GM18873 (cell line): Measurements from ENCODE around the gene GXYLT2.
"Not testable (repeated sequence)": the region's sequence is repeated elsewhere in the genome, so short reads cannot be mapped to it uniquely, and the experiment has no call there.

Source experiments
- ATAC-seq: cut with Tn5 transposase; IDR thresholded peaks from one replicate; pipeline ENCODE4 v1.9.1; 2021; ENCODE audit warnings: mild to moderate bottlenecking, moderate library complexity, moderate number of reproducible peaks; ENCODE audit not compliant: unreplicated experiment, low FRiP score

The GXYLT2 gene

DNA sequence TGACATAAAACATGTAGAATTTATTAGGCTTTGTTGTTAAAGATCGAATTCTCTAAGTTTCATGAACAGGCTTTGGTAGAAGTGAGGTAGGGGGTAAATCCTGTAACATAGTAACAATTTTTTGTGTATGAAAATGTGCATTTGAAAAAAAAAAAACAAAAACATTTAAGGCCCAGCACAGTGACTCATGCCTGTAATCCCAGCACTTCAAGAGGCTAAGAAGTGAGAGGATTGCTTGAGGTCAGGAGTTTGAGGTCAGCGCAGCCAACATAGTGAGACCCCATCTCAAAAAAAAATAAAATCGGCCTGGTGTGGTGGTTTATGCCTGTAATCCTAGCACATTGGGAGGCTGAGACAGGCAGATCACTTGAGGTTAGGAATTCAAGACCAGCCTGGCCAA lies 81.9 kb downstream of the GXYLT2 start:
- no peak for ATAC-seq

DNA sequence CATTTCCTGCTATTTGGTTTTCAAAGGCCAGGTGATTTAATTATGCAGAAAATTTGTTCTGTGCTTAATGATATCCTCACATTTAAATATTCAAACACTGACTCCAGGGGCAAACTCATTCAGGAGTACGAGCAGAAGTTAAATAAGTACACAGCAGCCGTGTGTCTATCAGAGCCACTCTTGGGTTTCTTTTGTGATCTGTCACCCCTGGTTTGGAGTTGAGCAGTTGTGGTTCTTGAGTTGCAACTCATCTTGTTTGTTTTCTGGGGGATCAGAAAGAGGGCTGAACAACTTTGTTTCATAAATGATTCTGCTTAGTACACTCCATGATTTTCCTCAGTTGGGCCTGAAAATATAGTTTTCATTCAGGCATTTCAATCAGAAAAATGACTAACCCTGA lies 83.1 kb downstream of the GXYLT2 start:
- ATAC-seq, result no peak

DNA sequence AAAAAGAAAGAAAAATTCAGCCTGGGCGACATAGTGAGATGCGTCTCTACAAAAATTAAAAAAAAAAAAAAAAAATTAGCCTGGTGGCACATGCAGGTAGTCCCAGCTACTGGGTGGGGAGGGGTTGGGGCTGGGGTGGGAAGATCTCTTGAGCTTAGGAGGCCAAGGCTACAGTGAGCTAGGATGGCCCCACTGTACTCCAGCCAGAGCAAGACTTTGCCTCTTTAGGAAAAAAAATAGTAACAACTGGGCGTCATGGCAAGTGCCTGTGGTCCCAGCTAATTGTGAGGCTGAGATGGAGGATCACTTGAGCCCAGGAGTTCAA lies 84.8 kb downstream of the GXYLT2 start:
- ATAC-seq, result no peak

DNA sequence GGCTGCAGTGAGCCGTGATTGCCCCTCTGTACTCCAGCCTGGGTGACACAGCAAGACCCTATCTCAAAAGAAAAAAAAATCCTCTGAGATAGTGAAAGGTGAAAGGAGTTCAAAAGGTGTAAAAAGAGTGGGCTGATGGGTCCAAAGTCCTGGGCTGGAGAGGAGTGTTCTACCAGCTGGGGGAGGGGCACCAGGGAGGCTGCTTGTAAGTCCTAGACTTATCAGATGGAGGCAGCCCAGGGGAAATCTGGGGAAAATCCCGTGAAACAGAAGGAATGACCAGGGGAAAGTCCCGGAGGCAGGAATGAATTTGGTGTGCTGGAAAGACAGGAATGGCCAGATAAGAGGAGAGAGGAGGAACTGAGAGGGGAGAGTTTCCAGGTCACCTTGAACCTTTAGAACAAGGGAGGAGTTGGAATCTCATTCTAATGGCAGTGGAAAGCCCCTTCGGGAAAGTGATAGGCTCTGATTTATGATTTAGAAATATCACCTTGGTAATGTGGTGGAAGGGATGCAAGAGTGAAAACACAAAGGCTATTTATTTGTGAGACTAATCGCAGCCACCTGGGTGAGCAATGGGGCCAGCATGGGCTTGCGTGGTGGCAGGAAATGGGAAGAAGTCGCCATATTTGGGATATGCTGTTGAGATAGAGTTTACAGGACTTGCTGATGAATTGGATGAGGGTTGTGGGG lies 85.3 kb downstream of the GXYLT2 start:
- ATAC-seq, result no peak

DNA sequence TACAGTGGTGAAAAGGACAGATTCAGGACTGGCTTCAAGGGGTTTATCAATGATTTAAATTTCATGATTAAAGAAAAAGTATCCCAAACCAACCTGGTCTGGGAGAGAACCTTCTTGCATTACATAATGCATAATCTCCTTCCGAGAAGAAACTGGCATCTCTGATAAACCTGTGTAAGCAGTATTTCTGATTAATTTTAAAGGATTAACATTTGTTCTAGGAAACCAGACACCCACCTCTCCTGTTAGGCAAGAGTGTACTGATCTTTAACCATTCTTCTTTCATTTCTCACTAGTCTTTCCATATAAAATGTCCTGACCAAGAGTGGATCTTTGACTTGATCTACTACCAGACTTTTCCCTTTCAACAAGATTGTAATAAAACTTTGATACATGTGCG lies 85.9 kb downstream of the GXYLT2 start:
- no peak for ATAC-seq

DNA sequence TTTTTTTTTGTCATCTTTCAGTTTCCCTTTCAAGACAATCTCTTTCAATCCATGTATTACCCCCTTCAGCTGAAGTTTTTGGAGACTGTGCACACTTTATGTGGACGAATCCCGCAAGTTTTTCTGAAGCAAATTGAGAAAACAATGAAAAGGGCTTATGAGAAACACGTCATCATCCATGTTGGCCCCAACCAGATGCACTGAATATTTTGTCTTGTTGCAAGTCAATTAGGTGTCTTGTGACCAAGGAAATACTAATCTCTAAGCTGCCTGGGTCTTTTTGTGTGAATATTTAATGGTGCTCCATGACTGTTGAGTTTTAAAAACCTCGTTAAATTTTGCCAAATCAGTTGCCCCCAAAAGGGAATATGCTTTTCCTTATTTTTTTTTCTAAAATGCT lies 87.1 kb downstream of the GXYLT2 start:
- no peak for ATAC-seq

DNA sequence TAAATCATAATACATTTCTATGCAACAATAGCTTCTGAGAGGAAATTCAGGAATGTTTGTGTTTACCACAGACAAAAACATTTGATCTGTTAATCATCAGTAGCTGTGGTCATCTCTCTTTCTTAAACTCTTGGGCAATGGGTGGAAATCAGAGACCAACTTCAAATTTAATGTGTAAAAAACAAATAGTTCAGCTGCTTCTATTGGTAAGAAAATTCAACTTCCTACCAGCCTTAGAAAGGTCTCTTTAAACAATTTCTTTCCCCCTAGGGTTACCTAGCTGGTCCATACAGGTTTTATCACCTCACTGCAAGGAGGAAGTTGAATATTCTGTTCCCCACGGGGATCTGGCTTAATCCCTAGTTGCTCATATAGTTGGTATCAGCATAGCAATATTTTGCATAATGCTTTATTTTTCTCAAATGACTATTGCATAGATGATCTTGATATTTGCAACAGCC lies 88.5 kb downstream of the GXYLT2 start:
- ATAC-seq, result no peak

DNA sequence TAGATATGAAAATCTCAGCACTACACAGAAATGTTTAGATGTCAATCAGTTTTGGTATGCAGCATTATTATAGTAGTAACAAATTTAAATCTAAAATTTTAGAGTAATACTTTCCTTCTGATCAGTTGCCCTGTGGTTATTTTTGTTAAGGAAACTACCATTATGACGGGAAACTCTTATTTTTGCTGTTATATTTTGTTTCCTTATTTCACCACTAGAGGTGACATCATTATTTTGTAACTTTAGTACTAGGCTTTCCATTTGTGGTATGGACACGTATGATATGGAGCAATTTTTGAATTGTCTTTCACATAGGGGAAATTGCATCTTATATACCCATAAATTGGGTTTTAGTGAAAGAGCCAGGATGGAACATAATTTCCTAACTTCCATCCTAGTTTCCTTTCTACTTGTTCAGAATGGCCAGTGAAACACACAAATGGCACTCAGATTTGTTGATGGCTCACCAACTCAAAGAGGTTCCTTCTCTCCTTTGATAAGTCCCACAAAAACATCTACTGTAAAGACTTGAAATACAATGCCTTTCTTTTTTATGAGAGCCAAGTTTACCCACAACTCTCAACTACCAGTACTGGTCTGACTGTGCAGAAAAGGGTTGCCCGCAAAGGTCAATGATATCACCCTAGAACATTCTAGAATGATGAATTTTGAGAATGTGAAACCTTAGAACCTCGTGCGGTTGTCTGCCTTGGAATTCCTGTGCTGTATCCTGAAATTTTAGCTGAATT lies 89.4 kb downstream of the GXYLT2 start:
- peak; percentile 84 for ATAC-seq

DNA sequence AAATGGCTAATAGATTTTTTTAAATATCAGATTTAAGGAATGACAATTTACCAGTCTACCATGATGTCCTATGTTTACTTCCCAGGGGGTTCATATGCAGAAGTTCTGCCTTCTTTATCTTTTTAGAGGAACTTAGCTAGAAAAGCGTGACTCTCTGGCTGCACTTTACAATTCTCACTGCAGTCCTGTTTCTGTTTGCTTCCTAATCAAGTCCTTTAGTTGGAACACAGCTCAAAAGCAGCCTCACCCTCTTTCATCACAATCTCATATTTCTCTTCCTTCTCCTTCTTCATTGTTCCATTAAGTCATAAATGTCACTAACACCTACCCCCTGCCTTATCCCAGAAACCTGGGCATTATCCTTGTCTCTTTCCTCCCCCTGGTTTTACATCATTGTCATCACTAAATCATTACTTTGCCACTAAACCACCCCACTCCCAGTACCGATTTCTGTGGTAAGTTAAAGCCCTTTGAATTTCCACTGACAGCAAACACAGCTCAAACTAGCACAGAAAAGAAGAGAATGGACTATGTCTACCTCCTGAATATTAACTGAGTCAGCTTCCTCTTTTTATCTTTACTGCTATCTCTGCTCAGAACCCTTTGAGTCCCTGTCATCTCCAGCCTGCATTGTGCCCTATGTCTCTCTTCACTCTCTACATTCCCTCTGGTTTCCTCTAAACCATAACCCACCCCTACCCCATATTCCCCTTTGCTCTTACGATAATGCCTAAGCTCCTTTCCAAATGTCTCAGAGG lies 94.9 kb downstream of the GXYLT2 start:
- ATAC-seq, result no peak

DNA sequence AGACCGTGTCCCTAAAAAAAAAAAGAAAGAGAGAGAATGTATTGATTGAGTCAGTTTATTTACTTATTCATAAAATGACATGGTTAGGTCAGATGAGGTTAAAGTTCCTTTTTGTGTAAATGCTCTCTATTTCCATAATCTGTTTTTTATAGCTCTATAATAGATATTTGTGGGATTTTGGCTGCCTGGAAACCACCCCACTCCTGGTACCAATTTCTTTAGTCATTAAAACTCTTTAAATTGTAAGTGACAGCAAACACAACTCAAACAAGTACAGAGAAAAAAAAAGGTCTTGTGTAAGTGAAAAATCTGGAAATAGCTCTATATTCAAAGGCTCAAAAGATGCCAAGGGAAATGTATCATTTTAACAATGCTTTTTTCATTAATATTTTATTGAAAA lies 97.7 kb downstream of the GXYLT2 start:
- no peak for ATAC-seq

DNA sequence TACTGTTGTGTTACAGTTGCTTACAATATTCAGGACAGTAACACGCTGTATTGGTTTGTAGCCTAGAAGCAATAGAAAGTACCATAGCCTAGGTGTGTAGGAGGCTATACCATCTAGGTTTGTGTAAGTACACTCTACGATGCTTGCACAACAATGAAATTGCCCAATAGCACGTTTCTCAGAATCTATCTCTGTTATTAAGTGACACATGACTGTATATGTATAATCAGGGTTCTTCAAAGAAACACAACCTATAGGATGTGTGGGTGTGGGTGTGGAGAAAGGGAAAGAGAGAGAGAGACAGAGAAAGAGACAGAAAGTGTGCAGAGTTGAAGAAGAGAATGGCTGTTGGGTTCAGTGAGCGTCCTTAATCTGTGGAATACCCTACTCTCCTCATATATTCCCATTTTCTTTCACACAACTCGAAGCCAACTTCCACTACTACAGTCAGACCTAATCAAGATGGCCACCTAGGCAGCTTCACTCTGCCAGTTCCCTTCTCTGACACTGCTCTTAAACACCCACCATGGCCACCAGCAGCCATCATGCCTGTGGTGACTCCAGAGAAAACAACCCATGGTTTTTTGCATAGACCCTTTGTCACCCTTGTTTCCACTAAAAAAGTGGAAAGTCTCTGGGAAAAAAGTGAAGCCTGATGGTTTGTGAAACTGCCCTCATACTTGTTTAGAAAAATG lies 103.0 kb downstream of the GXYLT2 start:
- ATAC-seq, result no peak

DNA sequence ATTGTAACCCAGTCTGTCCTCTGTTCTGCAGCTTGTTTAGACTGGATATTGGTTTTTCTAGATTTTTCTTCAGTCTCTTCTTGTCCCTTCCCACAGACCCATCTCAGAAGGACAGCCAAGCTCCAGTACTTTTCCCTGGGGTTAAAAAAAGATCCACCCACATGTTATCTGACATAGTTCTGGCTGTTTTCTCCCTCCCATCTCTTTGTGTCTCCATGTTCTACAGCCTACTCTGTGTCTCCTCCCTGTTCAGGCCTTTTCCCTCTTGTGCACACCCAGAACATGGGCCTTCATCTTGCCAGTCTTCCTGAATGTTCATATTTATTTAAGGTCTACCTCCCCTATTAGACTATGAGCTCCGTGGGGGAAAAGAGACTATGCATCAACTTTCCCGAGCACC lies 103.7 kb downstream of the GXYLT2 start:
- ATAC-seq, result no peak

DNA sequence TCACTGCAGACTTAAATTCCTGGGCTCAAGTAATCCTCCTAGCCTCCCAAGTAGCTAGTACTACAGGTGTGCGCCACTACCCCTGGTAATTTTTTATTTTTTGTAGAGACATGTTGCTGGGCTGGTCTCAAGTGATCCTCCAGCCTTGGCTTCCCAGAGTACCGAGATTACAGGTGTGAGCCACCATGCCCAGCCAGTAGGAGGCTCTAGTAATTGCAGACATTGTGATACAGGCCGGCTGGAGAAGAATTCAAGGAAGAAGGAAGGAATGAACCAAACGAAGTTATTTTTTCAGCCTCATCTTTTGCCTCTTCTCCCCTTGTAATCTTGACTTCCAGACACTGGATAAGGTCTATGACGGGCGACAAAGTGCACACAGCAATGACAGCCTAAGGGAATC lies 105.5 kb downstream of the GXYLT2 start:
- no peak for ATAC-seq

DNA sequence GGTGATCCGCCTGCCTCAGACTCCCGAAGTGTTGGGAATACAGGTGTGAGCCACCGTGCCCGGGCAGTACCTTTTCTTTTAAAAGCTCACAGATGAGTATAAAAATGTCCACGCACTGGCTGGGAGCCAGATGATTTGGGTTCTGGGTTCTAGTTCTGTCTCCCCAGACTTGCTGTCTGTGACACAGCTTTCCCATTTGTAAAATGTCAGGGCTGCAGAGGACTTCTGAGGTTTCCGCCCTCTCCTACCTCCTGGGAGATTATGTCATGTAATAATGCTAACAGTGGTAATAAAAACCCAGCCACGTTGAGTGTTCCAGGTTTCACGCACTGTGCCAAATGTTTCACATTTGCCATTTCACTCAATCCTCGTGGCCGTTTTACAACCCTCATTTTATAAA lies 107.5 kb downstream of the GXYLT2 start:
- no peak for ATAC-seq

DNA sequence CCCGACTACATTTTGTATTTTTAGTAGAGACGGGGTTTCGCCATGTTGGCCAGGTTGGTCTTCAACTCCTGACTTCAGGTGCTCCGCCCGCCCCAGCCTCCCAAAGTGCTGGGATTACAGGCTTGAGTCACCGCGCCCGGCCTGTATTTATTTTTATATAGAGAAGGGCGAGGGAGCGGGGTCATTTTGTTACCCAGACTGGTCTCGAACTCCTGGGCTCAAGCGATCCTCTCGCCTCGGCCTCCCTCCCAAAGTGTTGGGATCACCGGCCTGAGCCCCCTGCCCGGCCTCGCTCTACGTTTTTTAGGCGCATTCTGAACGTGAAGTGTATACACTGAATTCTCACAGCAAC lies 108.3 kb downstream of the GXYLT2 start:
- no peak for ATAC-seq

DNA sequence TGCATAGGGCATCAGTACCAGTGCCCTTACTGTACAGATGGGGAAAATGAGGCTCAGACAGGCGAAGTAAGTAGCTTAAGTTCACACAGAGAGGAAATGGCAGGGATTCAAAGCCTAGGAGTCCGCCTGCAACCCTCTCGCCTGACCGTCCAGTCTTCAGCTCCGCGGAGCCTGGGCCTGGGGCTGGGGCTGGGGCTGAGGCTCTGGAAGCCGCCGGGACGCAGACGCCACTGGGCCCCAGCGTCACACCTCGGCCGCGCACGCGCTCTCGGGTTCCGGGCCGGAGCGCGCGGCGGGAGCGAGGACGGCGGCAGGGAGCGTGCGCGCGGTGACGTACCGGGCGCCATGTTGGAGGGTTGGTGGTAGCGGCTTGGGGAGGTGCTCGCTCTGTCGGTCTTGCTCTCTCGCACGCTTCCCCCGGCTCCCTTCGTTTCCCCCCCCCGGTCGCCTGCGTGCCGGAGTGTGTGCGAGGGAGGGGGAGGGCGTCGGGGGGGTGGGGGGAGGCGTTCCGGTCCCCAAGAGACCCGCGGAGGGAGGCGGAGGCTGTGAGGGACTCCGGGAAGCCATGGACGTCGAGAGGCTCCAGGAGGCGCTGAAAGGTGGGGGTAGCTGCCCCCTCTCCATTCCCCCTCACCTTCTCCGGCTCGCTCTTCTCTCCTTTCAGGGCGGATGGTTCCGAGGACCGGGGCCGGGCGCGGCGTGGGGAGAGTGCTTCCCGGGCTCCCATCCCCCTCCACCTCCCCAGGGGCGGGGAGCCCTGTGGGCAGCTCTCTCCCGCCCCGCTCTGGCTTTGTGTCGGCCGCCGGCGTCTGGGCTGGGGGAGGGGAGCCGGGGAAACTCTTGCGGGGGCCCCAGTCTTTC lies 108.9 kb downstream of the GXYLT2 start, which contains the start of gene PPP4R2:
Gene PPP4R2, plus strand, starts transcription at position 339 of the 861 bp plus-strand sequence. Its CDS starts 227 bp downstream, at position 566.
- peak; percentile 80 for ATAC-seq

DNA sequence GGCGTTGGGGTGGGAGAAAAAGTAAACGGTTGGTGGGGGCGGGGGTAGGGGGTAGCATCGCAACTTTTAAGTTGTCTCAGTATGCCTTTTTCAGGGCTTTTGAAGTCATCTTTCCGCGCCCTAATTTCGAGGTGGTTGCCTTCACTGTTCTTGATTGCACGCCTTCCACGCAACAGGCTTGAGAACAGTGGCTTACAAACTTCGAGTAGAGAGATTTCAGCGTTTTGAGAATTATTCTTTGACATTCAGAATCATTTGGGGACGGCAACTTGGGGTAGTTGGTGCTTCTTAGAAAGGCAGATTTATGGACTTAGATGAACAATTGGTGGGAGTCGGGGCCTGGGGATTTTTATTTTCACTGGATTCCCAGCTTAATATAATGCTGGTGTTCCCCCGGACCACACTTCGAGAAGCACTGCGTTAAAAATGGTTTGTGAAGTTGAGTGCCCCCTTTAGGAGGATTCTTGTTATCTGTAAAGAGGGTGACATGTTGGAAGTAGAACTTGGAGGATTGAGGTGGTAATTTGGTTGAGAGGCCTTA lies 109.6 kb downstream of the GXYLT2 start:
- ATAC-seq, result no peak

DNA sequence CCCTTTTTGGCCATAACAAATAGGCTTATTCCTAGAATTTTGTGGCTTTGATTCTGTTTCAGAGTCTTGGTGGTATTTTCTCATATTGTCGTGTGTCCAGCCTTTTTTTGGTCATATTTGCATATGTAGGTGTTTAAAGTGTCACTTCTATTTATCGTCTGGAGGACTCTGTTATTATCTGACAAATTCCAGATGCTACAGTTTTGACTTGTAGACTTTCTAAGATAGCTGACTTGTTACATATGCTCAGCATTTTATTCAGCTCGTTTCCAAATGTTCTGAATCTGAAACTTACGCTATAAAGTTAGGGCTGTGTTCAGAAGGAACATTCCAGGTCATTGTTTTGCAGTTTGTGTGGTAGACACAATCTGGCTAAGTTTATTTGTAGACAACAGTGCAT lies 110.6 kb downstream of the GXYLT2 start:
- ATAC-seq, result no peak

DNA sequence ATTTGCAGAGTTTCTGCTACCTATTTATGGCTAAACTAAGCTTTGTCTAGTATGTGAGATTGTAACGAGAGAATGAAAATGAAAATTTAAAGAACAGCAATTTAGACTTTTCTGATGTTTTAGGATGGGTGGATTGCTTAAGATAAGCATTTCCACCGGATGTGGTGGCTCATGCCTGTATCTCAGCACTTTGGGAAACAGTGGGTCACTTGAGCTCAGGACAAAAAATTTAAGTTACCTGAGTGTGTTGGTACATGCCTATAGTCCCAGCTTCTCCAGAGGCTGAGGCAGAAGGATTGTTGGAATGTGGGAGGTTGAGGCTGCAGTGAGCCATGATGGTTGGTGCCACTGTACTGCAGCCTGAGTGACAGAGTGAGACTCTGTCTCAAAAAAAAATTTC lies 112.1 kb downstream of the GXYLT2 start:
- ATAC-seq, result no peak

DNA sequence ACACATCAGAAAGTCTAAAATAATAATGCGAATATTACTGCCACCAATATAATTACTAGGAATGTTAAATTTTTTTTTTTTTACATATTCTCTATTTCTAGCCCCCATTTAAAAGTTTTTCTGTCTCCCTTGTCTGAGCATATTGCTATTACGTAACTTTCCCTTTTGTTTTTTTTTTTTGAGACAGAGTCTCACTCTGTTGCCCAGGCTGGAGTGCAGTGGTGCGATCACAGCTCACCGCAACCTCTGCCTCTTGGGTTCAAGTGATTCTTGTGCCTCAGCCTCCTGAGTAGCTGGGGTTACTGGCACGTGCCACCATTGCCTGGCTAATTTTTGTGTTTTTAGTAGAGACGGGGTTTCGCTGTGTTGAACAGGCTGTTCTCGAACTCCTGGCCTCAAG lies 115.2 kb downstream of the GXYLT2 start:
- not testable (repeated sequence) for ATAC-seq
